Astrocyte of the cerebellum (primary cell): Measurements from ENCODE around the gene ZCCHC7.

Experiments used
- DNase-seq: peaks from one replicate; pipeline ENCODE4 v3.0.0-alpha.2; 2011; ENCODE audit warnings: low read depth
- H3K4me3 ChIP-seq: 2 replicates; pipeline ENCODE4 v1.5.1; 2011; ENCODE audit warnings: mild to moderate bottlenecking, low read depth, low read length, moderate library complexity
- CTCF ChIP-seq: IDR thresholded peaks from 2 replicates; pipeline ENCODE4 v1.5.1; 2012; ENCODE audit warnings: low read length, low read depth, moderate library complexity, mild to moderate bottlenecking; ENCODE audit errors: missing control alignments
- in situ Hi-C: cut with HindIII; loops from 2 replicates; pipeline ENCODE4 v1.10.0; 2017; ENCODE audit warnings: low sequenced_read_pairs

Gene ZCCHC7

DNA sequence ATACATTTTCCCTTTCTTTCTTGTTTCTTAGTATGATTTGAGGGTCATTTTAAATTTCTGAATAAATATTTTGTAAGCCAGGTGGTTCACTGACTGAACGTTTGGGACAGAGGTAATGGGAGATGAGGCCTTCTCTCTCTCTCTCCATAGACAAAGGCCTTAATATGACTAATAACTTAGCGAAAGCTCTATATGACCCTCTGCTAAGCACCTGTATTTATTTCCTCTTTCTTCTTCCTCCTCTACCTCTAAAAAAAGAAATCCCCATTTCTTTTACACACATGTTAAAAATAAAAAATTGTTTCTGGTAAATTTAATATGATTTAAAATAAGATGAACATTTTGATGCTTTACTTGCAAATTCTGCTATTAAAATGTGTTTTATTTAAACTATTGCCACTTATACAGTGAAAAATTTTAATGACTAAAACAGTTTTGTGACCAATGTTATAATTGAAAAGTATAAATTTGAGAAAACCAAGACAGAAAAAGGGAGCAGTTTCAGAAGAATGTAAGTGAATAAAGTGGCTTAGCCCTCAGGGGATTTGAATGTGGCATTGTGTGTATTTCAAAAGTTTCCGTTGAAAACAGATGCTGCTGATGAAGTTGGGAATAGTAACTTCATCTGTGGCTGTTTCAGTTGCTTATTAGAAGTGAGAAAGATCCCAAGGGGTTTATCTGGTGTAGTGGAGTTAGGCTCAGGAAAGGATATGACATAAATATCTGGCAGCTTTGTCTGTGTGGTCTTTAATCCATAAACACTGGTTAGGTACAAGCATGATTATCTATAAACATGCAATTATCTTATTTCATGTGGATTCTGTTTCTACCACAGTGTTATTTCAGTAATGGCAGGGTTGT lies 173.5 kb downstream of the ZCCHC7 start:
- in situ Hi-C loops, result no loop called here
- no peak for TF ChIP-seq CTCF

DNA sequence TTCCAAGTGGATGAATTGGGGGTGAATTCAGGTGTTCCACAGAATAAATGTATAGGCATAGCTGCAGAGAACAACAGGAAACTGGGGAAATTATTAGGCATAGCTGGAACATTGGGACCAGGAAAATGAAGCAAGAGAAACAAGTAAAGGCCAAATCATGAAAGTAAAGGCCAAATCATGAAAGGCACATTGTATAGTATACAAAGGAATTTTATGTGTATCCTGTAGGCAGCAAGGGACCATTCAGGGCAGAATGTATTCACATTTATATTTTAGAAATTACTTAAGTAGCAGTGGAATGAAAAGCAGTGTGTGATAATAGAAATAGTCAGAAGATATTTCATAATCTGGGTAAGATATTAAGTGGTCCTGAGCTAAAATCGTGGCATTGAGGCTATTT lies 174.8 kb downstream of the ZCCHC7 start:
- H3K4me3 ChIP-seq, result no peak overlapping the region
- TF ChIP-seq CTCF, result no peak
- DNase-seq, result no peak
- in situ Hi-C loops, result no loop called here

More for the DNA sequence above, 173.5 kb downstream of the ZCCHC7 start:
- no peak for DNase-seq
- H3K4me3 ChIP-seq, result no peak overlapping the region

DNA sequence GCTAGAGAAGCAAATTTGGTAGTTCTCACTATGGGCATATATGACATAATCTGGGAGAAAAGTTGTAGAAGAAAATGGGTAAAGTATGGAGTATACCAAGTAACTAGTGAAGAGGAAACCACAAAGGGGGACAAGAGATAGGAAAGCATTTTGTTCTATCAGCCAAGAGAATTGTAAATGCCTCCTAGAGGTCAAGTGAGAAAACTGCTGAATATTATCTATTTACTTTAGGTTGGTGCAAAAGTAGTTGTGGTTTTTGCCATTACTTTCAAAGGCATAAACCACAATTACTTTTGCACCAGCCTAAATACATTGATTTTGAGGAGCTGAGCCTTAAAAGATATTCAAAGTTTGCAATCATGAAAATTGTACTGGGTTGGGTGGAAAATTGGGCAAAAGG lies 175.4 kb downstream of the ZCCHC7 start:
- H3K4me3 ChIP-seq, result no peak overlapping the region
- TF ChIP-seq CTCF, result no peak
- in situ Hi-C loops, result no loop called here
- no peak for DNase-seq

DNA sequence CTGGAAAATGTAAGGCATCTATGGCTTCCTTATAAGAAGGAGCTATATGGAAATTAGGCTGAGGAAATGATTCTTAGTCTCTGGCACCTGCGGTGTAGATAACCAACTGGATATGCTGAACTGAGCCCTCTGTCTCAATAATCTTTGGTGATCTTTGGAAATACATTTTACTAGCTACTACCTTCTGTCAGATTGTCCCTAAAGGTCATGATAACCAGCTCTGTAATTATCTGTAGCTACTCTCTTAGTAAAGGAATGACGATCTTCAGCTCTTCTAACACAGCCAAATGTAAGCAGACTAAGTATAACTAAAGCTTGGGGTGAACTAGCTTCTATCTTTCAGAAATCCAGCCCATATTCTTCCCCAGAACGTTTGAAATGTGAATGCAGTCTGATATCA lies 177.2 kb downstream of the ZCCHC7 start:
- in situ Hi-C loops, result no loop called here
- TF ChIP-seq CTCF, result no peak

DNA sequence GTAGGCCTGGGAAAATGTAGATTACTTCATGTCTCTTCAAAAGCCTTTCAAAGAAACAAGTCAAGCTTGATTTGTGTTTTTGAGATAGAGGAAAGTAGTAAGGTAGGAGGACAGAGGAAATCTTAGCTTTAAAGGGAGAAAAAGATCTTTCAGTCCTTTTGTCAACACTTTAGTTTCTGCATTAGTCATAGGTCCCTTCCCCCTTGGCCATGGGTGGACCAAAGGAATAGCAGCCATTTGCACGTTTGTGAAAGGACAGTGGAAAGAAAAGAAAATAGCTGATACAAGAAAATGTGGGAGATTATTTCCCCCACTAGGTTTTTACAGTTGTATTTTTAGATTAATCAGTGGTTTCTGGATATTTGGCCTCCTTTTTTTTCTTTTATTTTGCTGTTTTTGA lies 180.2 kb downstream of the ZCCHC7 start:
- no peak for DNase-seq
- H3K4me3 ChIP-seq, result no peak overlapping the region
- in situ Hi-C loops, result no loop called here
- TF ChIP-seq CTCF, result no peak

More for the DNA sequence above, 177.2 kb downstream of the ZCCHC7 start:
- no peak overlapping the region for H3K4me3 ChIP-seq
- DNase-seq, result no peak

DNA sequence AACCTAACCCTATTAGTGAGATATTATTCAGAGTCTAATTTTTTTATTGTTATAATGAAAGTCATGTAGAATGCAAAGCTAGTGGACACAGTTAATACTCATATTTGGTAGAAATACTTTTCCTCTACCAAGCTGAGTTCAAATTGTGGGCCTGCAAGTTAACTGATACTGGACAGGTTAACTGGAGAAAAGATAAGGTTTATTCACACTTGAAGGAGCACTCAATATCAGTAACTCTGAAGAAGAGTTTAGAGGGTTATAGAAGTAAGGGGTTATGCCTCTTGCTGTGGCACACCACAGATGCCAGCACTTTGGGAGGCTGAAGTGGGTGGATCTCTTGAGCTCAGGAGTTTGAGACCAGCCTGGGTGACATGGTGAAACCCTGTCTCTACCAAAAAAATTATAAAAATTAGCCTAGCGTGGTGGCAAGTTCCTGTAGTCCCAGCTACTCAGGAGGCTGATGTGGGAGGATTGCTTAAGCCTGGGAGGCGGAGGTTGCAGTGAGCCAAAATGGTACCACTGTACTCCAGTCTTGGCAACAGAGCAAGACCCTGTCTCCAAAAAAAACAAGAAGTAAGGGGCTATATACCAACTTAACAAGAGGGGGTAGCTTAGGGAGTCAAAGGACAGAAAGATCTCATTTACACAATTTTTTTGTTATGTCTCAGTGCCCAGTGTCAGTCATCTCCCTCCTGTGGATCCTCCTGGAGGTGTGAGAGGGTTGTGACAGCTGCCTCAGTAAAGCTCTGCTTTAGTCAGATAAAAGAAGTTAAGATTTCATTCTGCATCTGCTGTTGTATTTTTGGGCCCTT lies 180.9 kb downstream of the ZCCHC7 start:
- no peak for DNase-seq
- in situ Hi-C loops, result no loop called here
- no peak overlapping the region for H3K4me3 ChIP-seq
- no peak for TF ChIP-seq CTCF
